HepG2 (cell line): ENCODE measurements around the gene STIMATE. TPM values are rescaled to one million over a fixed set of nuclear protein-coding genes. Genes with fewer than 3 reads are reported as not detected.

Experiments
- ELF1 ChIP-seq: sonication (generic); formaldehyde crosslinking; IDR thresholded peaks from 2 replicates; pipeline ENCODE4 v1.4.0; 2020; ENCODE audit warnings: missing genetic modification reagents
- FOXA3 ChIP-seq: IDR thresholded peaks from 2 replicates; pipeline ENCODE4 v1.6.1; 2016; ENCODE audit warnings: missing genetic modification reagents, missing compliant biosample characterization
- HDAC1 ChIP-seq: sonication (generic); formaldehyde crosslinking; IDR thresholded peaks from 2 replicates; pipeline ENCODE4 v1.5.1; 2020; ENCODE audit warnings: mild to moderate bottlenecking, missing genetic modification reagents
- MTA1 ChIP-seq: sonication (generic); formaldehyde crosslinking; IDR thresholded peaks from 2 replicates; pipeline ENCODE4 v1.4.0; 2020; ENCODE audit warnings: missing genetic modification reagents, mild to moderate bottlenecking, borderline replicate concordance
- TCF7L2 ChIP-seq: IDR thresholded peaks from 2 replicates; pipeline ENCODE4 v1.6.1; 2011; ENCODE audit warnings: mild to moderate bottlenecking, low read depth, low read length, moderate library complexity
- polyA plus RNA-seq, 8 experiments: library from polyadenylated mRNA; depleted of rRNA in 3 of 8; stranded (reverse) in 7 of 8; unstranded in 1 of 8; fragments of >200 nt; fragmentation: Illumina TruSeq in 4 of 8; extraction: Trizol in 4 of 8; gene quantifications; 2 replicates each; pipeline versions ENCODE4 v1.2.1 to v1.2.3, GENCODE V29; 2011 to 2016; ENCODE audit warnings: low read depth in 4 of 8, missing spikeins in 1 of 8, mixed read lengths in 1 of 8; ENCODE audit not compliant: insufficient read depth in 1 of 8
- total RNA-seq, 5 experiments: library from RNA; depleted of rRNA; stranded (reverse); fragments of >200 nt; fragmentation: Illumina TruSeq; extraction: Trizol; gene quantifications; 2 replicates each; pipeline ENCODE4 v1.2.3, GENCODE V29; 2016; ENCODE audit warnings: low read depth in 1 of 5
- TF ChIP-seq, protein P1 (sequence below): IDR thresholded peaks from 2 replicates; pipeline ENCODE4 v1.6.1; 2016; ENCODE audit warnings: low read depth, borderline replicate concordance
- TF ChIP-seq, protein P2 (sequence below): sonication (generic); formaldehyde crosslinking; IDR thresholded peaks from 2 replicates; pipeline ENCODE4 v1.4.0; 2020; ENCODE audit warnings: missing genetic modification reagents
- TF ChIP-seq, protein P3 (sequence below): IDR thresholded peaks from 2 replicates; pipeline ENCODE4 v1.6.1; 2012; ENCODE audit warnings: inconsistent platforms
- TF ChIP-seq, protein P4 (sequence below): sonication (generic); formaldehyde crosslinking; IDR thresholded peaks from 2 replicates; pipeline ENCODE4 v1.9.0; 2021; ENCODE audit warnings: mild to moderate bottlenecking, missing genetic modification reagents
- TF ChIP-seq, protein P5 (sequence below): sonication (generic); formaldehyde crosslinking; conservative IDR thresholded peaks from 2 replicates; pipeline ENCODE4 v1.4.0; 2020; ENCODE audit warnings: mild to moderate bottlenecking, missing genetic modification reagents, moderate library complexity

Gene STIMATE
- total and polyA plus RNA-seq, 2 of the 13 experiments (the other 11 are each of a cell fraction or from before 2014, with no cell fraction given): 5.7 to 11.7 TPM

DNA sequence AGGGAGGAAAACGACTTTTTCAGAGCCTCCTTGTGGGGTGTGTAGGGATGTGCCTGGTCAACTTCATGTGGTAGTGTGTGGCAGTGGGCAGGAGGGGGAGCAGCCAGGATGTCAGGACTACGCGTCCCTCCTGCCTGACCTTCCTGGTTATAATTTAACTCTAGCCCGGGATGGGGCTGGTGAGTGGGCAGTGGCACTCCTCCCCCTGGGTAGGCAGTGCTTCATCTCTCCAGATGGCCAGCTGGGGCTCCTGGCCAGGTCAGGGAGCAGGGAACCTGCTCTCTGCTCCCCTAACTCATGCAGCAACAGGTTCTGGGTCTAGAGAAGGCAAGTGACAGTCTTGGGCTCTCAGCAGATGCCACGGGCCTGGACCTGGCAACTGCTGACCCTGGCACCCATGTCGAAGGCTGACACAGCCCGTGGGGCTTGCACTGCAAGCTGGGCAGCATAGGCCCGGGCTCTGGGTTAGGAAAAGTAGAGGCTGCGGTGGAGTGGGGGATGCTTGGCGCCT lies 69.4 kb downstream of the STIMATE start (continued):
- TF ChIP-seq, protein P1, sequence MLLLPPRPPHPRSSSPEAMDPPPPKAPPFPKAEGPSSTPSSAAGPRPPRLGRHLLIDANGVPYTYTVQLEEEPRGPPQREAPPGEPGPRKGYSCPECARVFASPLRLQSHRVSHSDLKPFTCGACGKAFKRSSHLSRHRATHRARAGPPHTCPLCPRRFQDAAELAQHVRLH (CRISPR knock-in tag): peak; percentile 64; the same call in 1 of the 2 replicates
- TF ChIP-seq, protein P2, sequence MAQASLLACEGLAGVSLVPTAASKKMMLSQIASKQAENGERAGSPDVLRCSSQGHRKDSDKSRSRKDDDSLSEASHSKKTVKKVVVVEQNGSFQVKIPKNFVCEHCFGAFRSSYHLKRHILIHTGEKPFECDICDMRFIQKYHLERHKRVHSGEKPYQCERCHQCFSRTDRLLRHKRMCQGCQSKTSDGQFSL (CRISPR knock-in tag): peak; percentile 67; the same call in 1 of the 2 replicates
- TF ChIP-seq ELF1 (CRISPR knock-in tag) (peak; percentile 27; the same call in 1 of the 2 replicates), FOXA3 (peak; percentile 41; the same call in 1 of the 2 replicates), MTA1 (peak; percentile 42; the same call in 1 of the 2 replicates), TCF7L2 (no peak), HDAC1 (peak; percentile 50; the same call in 1 of the 2 replicates)
- TF ChIP-seq, protein P3, sequence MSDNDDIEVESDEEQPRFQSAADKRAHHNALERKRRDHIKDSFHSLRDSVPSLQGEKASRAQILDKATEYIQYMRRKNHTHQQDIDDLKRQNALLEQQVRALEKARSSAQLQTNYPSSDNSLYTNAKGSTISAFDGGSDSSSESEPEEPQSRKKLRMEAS: peak; percentile 35; the same call in 1 of the 2 replicates
- TF ChIP-seq, protein P4, sequence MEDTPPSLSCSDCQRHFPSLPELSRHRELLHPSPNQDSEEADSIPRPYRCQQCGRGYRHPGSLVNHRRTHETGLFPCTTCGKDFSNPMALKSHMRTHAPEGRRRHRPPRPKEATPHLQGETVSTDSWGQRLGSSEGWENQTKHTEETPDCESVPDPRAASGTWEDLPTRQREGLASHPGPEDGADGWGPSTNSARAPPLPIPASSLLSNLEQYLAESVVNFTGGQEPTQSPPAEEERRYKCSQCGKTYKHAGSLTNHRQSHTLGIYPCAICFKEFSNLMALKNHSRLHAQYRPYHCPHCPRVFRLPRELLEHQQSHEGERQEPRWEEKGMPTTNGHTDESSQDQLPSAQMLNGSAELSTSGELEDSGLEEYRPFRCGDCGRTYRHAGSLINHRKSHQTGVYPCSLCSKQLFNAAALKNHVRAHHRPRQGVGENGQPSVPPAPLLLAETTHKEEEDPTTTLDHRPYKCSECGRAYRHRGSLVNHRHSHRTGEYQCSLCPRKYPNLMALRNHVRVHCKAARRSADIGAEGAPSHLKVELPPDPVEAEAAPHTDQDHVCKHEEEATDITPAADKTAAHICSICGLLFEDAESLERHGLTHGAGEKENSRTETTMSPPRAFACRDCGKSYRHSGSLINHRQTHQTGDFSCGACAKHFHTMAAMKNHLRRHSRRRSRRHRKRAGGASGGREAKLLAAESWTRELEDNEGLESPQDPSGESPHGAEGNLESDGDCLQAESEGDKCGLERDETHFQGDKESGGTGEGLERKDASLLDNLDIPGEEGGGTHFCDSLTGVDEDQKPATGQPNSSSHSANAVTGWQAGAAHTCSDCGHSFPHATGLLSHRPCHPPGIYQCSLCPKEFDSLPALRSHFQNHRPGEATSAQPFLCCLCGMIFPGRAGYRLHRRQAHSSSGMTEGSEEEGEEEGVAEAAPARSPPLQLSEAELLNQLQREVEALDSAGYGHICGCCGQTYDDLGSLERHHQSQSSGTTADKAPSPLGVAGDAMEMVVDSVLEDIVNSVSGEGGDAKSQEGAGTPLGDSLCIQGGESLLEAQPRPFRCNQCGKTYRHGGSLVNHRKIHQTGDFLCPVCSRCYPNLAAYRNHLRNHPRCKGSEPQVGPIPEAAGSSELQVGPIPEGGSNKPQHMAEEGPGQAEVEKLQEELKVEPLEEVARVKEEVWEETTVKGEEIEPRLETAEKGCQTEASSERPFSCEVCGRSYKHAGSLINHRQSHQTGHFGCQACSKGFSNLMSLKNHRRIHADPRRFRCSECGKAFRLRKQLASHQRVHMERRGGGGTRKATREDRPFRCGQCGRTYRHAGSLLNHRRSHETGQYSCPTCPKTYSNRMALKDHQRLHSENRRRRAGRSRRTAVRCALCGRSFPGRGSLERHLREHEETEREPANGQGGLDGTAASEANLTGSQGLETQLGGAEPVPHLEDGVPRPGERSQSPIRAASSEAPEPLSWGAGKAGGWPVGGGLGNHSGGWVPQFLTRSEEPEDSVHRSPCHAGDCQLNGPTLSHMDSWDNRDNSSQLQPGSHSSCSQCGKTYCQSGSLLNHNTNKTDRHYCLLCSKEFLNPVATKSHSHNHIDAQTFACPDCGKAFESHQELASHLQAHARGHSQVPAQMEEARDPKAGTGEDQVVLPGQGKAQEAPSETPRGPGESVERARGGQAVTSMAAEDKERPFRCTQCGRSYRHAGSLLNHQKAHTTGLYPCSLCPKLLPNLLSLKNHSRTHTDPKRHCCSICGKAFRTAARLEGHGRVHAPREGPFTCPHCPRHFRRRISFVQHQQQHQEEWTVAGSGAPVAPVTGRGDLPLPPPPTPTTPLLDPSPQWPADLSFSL (CRISPR knock-in tag): peak; percentile 45; the same call in 1 of the 2 replicates
- TF ChIP-seq, protein P5, sequence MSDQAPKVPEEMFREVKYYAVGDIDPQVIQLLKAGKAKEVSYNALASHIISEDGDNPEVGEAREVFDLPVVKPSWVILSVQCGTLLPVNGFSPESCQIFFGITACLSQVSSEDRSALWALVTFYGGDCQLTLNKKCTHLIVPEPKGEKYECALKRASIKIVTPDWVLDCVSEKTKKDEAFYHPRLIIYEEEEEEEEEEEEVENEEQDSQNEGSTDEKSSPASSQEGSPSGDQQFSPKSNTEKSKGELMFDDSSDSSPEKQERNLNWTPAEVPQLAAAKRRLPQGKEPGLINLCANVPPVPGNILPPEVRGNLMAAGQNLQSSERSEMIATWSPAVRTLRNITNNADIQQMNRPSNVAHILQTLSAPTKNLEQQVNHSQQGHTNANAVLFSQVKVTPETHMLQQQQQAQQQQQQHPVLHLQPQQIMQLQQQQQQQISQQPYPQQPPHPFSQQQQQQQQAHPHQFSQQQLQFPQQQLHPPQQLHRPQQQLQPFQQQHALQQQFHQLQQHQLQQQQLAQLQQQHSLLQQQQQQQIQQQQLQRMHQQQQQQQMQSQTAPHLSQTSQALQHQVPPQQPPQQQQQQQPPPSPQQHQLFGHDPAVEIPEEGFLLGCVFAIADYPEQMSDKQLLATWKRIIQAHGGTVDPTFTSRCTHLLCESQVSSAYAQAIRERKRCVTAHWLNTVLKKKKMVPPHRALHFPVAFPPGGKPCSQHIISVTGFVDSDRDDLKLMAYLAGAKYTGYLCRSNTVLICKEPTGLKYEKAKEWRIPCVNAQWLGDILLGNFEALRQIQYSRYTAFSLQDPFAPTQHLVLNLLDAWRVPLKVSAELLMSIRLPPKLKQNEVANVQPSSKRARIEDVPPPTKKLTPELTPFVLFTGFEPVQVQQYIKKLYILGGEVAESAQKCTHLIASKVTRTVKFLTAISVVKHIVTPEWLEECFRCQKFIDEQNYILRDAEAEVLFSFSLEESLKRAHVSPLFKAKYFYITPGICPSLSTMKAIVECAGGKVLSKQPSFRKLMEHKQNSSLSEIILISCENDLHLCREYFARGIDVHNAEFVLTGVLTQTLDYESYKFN (CRISPR knock-in tag): peak; percentile 39; the same call in 1 of the 2 replicates
